Fibroblast of skin of right biceps (primary cell): ENCODE results near the gene PRKCA.
"Not testable (repeated sequence)": the region's sequence is repeated elsewhere in the genome, so short reads cannot be mapped to it uniquely, and the experiment has no call there.

Experiments used
- DNase-seq: peaks from one replicate; pipeline ENCODE4 v3.0.0-alpha.2; 2013

PRKCA gene

GRCh38 chr17:66292353-66292752 lies 10.1 kb upstream of the PRKCA start:
- no peak for DNase-seq

GRCh38 chr17:66296289-66296725 lies 6.1 kb upstream of the PRKCA start:
- DNase-seq: no peak

- DNase-seq: not testable (repeated sequence)
Observed at GRCh38 chr17:66297443-66297842, 5.0 kb upstream of the PRKCA start.

- no peak for DNase-seq
Observed at GRCh38 chr17:66299711-66300110, 2.7 kb upstream of the PRKCA start.

GRCh38 chr17:66300956-66301355 lies 1.5 kb upstream of the PRKCA start:
- DNase-seq: no peak

- DNase-seq: no peak
Observed at GRCh38 chr17:66301367-66301863, 998 bp upstream of the PRKCA start.

- DNase-seq: peak; percentile 53
Observed at GRCh38 chr17:66302761-66303626, 581 bp downstream of the PRKCA start.

- DNase-seq: peak; percentile 21
Observed at GRCh38 chr17:66304304-66305174, 2.1 kb downstream of the PRKCA start.

- DNase-seq: peak; percentile 82
Observed at GRCh38 chr17:66306446-66306845, 4.0 kb downstream of the PRKCA start.

GRCh38 chr17:66307257-66307656 lies 4.8 kb downstream of the PRKCA start:
- no peak for DNase-seq

GRCh38 chr17:66308856-66309255 lies 6.4 kb downstream of the PRKCA start:
- DNase-seq: no peak

- no peak for DNase-seq
Observed at GRCh38 chr17:66309793-66310192, 7.4 kb downstream of the PRKCA start.

- no peak for DNase-seq
Observed at GRCh38 chr17:66310528-66311148, 8.2 kb downstream of the PRKCA start.

- DNase-seq: no peak
Observed at GRCh38 chr17:66312912-66313311, 10.5 kb downstream of the PRKCA start.

GRCh38 chr17:66313325-66313724 lies 10.9 kb downstream of the PRKCA start:
- no peak for DNase-seq

GRCh38 chr17:66313995-66314659 lies 11.7 kb downstream of the PRKCA start:
- DNase-seq: no peak

GRCh38 chr17:66317629-66318028 lies 15.2 kb downstream of the PRKCA start:
- DNase-seq: peak; percentile 73

- no peak for DNase-seq
Observed at GRCh38 chr17:66319226-66319625, 16.8 kb downstream of the PRKCA start.

GRCh38 chr17:66322764-66323163 lies 20.4 kb downstream of the PRKCA start:
- no peak for DNase-seq

GRCh38 chr17:66324381-66325004 lies 22.1 kb downstream of the PRKCA start:
- peak; percentile 35 for DNase-seq

- no peak for DNase-seq
Observed at GRCh38 chr17:66326476-66327047, 24.1 kb downstream of the PRKCA start.

- DNase-seq: no peak
Observed at GRCh38 chr17:66330646-66331037, 28.2 kb downstream of the PRKCA start.
